Osteocyte (in vitro differentiated cells): Measurements from ENCODE around the gene AHCYL1. TPM values are rescaled to one million over a fixed set of nuclear protein-coding genes. Genes with fewer than 3 reads are reported as not detected.
A peak's percentile ranks its signal among the peaks of the same experiment; 100 is the strongest.

Experiments
- DNase-seq: peaks from one replicate; pipeline ENCODE4 v3.0.0; 2021; ENCODE audit warnings: mixed read lengths; ENCODE audit not compliant: unreplicated experiment; ENCODE audit errors: extremely low spot score
- H3K27ac Mint-ChIP-seq: one replicate; pipeline ENCODE4 v1.8.0; 2021; ENCODE audit warnings: mild to moderate bottlenecking, mixed read lengths; ENCODE audit not compliant: unreplicated experiment
- H3K27me3 Mint-ChIP-seq: one replicate; pipeline ENCODE4 v1.8.0; 2021; ENCODE audit warnings: mixed read lengths; ENCODE audit not compliant: unreplicated experiment
- H3K36me3 Mint-ChIP-seq: one replicate; pipeline ENCODE4 v1.8.0; 2021; ENCODE audit warnings: mixed read lengths; ENCODE audit not compliant: unreplicated experiment
- H3K4me1 Mint-ChIP-seq: one replicate; pipeline ENCODE4 v1.8.0; 2021; ENCODE audit warnings: mixed read lengths; ENCODE audit not compliant: unreplicated experiment
- H3K4me3 Mint-ChIP-seq: one replicate; pipeline ENCODE4 v1.8.0; 2021; ENCODE audit warnings: mild to moderate bottlenecking, moderate library complexity, mixed read lengths; ENCODE audit not compliant: unreplicated experiment
- H3K9me3 Mint-ChIP-seq: one replicate; pipeline ENCODE4 v1.8.0; 2021; ENCODE audit warnings: mixed read lengths; ENCODE audit not compliant: unreplicated experiment
- total RNA-seq: library from RNA; stranded (reverse); gene quantifications from 2 replicates; pipeline ENCODE4 v1.2.1, GENCODE V29; 2021
- TF ChIP-seq, protein P1 (sequence below): fragments of 200-600 bp; sonication (generic); IDR thresholded peaks from 2 replicates; pipeline ENCODE4 v1.5.0; 2021; ENCODE audit warnings: antibody characterized with exemption, mild to moderate bottlenecking, moderate library complexity

AHCYL1 gene
- total RNA-seq, 1 donor from 2014 or later = 79.3 TPM

DNA sequence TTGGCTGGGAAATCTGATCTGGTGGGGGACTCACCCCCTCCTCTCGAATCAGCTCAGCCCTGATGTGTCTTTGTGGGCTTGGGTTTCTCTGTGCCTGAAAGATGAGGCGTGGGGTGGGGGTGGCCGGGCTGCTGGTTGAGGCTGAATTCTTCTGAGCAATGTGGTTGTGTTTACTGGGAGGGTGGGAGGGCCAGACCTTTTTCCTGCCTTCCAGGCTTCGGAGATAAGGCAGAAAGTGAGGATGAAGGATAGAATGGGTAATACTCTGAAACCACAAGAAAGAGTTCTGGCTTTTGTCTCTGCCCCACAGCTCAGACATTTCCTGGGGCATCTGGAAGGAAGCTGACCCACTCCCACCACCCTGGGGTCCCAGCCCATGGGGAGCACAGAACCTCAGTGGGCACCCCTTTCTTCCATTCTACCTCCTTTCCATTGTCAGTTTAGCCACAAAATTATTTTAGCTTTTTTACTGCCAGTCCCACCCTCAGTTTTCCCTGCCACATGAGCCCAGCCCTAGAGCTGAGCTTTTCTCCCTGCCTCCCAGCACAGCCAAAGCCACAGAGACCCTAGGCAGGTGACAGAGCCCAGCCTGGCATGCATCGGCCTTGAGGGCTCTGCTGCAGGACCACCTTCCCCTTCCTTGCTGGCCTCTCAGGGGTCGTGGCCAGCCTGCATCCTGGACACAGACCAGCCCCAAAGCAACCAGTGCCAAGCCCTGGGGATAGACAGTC is 74.7 kb downstream of the AHCYL1 start:
- peaks cover 32% of the 10 kb centered on the region for H3K36me3 Mint-ChIP-seq
- H3K4me1 Mint-ChIP-seq = peaks cover 11% of the 10 kb centered on the region
- no peaks in the 10 kb centered on the region for H3K27me3 Mint-ChIP-seq
- no peaks in the 10 kb centered on the region for H3K9me3 Mint-ChIP-seq
- no peak overlapping the region for H3K4me3 Mint-ChIP-seq
- H3K27ac Mint-ChIP-seq = no peak overlapping the region
- no peak for DNase-seq
- TF ChIP-seq, protein P1, sequence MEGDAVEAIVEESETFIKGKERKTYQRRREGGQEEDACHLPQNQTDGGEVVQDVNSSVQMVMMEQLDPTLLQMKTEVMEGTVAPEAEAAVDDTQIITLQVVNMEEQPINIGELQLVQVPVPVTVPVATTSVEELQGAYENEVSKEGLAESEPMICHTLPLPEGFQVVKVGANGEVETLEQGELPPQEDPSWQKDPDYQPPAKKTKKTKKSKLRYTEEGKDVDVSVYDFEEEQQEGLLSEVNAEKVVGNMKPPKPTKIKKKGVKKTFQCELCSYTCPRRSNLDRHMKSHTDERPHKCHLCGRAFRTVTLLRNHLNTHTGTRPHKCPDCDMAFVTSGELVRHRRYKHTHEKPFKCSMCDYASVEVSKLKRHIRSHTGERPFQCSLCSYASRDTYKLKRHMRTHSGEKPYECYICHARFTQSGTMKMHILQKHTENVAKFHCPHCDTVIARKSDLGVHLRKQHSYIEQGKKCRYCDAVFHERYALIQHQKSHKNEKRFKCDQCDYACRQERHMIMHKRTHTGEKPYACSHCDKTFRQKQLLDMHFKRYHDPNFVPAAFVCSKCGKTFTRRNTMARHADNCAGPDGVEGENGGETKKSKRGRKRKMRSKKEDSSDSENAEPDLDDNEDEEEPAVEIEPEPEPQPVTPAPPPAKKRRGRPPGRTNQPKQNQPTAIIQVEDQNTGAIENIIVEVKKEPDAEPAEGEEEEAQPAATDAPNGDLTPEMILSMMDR = no peak

DNA sequence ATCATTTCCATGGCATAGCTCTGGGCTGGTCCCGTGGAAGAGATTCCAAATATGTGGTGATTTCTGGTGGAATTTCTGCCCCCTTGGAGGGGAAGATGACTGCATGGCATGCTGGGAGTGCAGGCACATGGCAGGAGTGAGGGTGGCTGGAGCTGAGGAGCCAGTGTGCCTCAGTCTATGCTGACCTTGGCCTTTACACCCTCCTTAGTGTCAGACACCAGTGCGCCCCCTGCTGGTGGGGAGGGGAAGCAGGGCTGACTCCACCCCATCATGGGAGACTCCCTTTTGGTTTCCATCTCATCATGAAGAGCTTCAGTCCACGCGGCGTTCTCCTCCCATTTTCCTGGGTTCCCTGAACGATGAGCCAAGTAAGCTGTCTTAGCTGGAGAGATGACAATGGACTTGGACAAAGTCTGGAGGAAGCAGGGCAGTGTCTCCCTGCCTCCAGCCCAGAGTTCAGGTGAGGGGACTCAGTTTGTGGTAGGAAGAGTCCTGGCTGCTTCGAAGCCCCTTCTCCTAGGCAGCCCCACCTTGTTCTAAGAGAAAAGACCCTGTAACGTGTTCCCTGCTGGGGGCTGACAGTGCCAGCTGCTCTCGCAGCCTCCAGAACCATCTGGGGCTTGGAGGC is 75.6 kb downstream of the AHCYL1 start:
- no peaks in the 10 kb centered on the region for H3K27me3 Mint-ChIP-seq
- H3K4me1 Mint-ChIP-seq = peaks cover 8% of the 10 kb centered on the region
- TF ChIP-seq, protein P1 = peak; percentile 69
- H3K27ac Mint-ChIP-seq = no peak overlapping the region
- DNase-seq = no peak
- H3K4me3 Mint-ChIP-seq = no peak overlapping the region
- H3K36me3 Mint-ChIP-seq = peaks cover 31% of the 10 kb centered on the region
- H3K9me3 Mint-ChIP-seq = no peaks in the 10 kb centered on the region

DNA sequence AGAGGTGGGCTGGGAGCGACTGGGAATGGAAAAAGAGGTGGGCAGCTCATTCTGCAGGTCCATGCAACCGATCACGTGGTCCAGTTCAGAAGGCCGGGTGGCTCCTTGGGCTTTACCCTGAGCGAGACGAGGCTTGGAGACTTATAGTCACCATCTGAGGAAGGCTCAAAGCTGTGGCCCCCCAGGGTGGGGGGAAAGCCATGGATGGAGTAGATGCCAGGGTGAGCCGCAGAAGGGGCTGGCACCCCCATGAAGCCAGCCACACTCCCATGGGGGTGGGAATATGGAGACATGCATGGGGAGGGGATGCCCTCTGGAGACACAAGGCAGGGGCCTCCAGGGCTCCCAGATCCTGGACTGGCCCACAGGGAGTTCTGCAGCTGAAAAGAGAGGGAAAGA is 76.1 kb downstream of the AHCYL1 start:
- TF ChIP-seq, protein P1 = no peak
- peaks cover 3% of the 10 kb centered on the region for H3K4me1 Mint-ChIP-seq
- no peak overlapping the region for H3K27ac Mint-ChIP-seq
- H3K36me3 Mint-ChIP-seq = peaks cover 26% of the 10 kb centered on the region
- no peak for DNase-seq
- no peaks in the 10 kb centered on the region for H3K27me3 Mint-ChIP-seq
- H3K9me3 Mint-ChIP-seq = no peaks in the 10 kb centered on the region
- no peak overlapping the region for H3K4me3 Mint-ChIP-seq

DNA sequence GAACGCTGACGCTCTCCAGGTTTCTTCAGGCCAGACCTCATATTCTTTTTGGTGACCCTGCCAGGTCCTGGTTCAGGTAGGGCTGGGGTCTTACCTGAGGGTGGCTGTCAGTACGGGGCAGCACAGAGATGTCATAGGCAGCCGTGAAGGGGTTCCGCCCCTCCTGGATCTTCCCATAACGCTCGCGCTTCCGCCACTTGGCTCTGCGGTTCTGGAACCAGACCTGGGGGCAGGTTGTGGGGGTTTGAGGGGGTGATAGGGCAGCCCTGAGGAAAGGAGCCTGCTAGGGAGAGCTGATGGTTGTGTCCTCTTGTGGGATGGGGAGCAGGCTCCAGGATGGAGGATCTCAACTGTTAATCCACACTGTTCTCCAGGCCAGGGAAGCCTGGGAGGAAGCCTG is 76.8 kb downstream of the AHCYL1 start:
- Mint-ChIP-seq H3K4me1 (peaks cover 4% of the 10 kb centered on the region), H3K4me3 (no peak overlapping the region), H3K27ac (no peak overlapping the region), H3K9me3 (no peaks in the 10 kb centered on the region), H3K36me3 (peaks cover 24% of the 10 kb centered on the region), H3K27me3 (peaks cover 4% of the 10 kb centered on the region)
- TF ChIP-seq, protein P1 = no peak
- DNase-seq = no peak

DNA sequence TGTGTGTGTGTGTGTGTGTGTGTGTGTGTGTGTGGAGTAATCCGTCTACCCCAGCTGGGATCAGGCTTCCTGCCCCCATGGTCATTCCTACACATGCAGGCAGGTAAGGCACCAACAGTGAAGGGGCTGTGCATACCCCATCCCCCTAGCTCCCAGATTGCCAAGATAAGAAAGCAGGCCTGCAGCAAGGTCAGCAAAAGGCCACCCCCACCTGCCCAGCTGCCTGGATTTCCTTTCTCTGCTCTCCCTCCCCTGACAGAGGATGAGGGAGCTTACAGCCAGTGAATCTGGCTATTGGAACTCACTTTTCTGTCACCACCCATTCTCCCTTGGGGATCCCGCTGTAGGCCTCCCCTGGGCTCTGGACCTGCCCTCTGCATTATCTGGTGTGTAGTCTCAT is 78.0 kb downstream of the AHCYL1 start:
- no peak overlapping the region for H3K27ac Mint-ChIP-seq
- H3K4me3 Mint-ChIP-seq = no peak overlapping the region
- no peaks in the 10 kb centered on the region for H3K9me3 Mint-ChIP-seq
- H3K27me3 Mint-ChIP-seq = peaks cover 16% of the 10 kb centered on the region
- TF ChIP-seq, protein P1 = no peak
- peaks cover 17% of the 10 kb centered on the region for H3K36me3 Mint-ChIP-seq
- H3K4me1 Mint-ChIP-seq = peaks cover 4% of the 10 kb centered on the region
- no peak for DNase-seq
